Measurements from ENCODE around the gene TMEM92. TPM values are rescaled to one million over a fixed set of nuclear protein-coding genes. Genes with fewer than 3 reads are reported as not detected.

TMEM92 gene
- total RNA-seq, 4 donors from 2014 or later, result not detected

DNA sequence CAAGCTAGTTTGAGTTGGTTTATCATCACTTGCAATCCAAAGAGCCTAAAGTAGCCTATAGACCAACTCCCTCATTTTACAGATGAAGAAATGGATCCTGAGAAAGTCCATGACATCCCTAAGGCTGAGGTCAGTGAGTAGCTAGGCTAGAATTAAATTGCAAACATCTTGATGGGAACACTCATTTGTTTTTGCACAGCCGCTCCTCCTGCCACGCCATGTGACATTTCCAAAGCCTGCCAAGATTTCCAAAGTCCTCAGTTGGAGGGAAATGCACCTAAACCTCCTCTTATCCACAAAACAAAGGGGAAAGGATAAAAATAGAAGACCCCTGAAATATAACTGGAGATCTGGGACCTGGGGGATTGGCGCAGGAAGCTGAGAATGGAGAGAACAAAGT lies 15.0 kb downstream of the TMEM92 start:
- TF ChIP-seq, protein P1, sequence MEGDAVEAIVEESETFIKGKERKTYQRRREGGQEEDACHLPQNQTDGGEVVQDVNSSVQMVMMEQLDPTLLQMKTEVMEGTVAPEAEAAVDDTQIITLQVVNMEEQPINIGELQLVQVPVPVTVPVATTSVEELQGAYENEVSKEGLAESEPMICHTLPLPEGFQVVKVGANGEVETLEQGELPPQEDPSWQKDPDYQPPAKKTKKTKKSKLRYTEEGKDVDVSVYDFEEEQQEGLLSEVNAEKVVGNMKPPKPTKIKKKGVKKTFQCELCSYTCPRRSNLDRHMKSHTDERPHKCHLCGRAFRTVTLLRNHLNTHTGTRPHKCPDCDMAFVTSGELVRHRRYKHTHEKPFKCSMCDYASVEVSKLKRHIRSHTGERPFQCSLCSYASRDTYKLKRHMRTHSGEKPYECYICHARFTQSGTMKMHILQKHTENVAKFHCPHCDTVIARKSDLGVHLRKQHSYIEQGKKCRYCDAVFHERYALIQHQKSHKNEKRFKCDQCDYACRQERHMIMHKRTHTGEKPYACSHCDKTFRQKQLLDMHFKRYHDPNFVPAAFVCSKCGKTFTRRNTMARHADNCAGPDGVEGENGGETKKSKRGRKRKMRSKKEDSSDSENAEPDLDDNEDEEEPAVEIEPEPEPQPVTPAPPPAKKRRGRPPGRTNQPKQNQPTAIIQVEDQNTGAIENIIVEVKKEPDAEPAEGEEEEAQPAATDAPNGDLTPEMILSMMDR (IDR thresholded peaks at IDR 0.05; ENCODE audit: low read depth), result no peak

DNA sequence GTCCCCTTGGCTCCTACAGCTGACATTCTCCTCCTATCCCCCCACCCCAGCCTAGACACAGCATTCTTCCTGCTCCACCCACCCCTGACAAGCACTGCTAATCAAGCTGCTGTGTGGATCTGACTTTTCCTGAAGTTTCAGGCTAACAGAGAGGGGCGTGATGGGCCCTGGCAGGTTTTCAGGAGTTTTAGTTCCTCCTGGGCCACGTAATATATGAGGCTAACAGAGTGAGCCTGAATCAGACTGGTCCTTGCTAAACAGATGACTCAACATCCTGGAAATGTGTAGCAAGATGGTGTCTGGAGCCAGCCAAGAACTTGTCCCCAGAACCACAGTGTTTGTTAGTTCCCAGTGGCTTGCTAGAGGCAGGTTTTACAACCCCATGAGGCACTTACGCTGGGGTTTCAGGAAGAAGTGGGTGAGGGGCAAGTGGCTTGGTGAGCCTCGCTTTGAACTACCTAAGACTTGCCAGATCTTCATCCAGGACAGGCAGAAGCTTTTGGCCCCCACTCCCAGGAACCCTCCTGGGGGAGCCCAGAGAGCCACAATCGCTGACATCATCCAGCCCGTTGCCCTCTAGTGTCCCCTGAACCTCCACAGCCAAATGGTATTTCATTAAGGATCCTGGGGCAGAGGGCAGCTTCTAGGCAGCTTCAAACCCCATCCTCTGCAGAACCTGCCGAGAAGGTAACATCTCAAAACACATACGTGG lies 15.9 kb downstream of the TMEM92 start:
- TF ChIP-seq, protein P1 (IDR thresholded peaks at IDR 0.05; ENCODE audit: low read depth), result no peak

DNA sequence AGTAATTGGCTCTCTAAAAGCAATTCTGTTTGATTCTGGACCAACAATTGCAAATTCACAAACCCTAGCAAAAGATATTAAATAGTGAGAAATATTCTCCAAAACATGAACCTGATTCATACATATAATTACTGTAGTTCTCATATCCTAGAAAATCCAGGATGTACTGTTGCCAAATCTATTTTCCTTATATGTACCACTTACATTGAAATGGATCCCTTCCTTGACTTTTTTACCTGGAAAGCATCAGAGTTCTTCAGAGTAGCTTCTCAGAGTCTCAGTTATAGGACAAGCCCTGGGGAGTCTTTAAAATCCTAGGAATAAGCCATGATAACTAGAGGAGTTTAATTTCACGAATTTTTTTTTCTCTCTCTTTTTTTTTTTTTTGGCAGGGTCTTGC lies 16.7 kb downstream of the TMEM92 start:
- TF ChIP-seq, protein P1 (IDR thresholded peaks at IDR 0.05; ENCODE audit: low read depth), result no peak

DNA sequence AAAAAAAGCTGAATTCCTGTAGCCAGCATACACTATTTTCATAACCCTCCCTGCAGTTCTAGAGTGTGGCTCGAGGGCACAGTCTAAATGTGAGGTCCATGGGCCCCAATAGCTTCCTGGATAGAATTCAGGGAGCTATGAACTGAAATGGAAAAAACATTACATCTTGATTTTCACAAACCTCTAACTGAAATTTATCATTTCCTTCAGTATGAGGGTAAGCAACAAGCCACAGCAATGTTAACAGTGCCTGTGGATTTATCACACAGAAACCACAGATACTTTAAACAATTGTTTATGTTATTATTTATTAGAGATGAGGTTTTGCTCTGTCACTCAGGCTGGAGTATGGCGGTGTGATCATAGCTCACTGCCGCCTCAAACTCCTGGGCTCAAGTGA lies 18.2 kb downstream of the TMEM92 start:
- TF ChIP-seq, protein P1 (IDR thresholded peaks at IDR 0.05; ENCODE audit: low read depth), result no peak

DNA sequence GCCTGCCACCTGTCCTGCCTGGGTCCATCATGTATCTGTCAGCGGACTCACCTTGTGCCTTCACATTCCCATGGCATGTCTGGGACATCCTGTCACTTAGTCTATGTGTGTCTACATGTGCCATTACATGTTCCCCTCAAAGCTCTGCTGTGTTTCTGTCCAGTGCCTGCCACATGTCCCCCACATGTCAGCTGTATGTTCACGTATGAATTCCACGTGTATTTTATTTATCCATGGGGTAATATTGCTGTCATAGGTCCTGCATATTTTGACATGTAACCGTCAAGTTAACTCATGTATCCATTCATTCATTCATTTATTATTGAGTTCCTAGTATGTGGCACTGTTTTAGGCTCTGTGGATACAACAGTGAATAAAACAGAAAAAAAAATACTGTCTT lies 20.8 kb downstream of the TMEM92 start:
- TF ChIP-seq, protein P1 (IDR thresholded peaks at IDR 0.05; ENCODE audit: low read depth), result no peak

DNA sequence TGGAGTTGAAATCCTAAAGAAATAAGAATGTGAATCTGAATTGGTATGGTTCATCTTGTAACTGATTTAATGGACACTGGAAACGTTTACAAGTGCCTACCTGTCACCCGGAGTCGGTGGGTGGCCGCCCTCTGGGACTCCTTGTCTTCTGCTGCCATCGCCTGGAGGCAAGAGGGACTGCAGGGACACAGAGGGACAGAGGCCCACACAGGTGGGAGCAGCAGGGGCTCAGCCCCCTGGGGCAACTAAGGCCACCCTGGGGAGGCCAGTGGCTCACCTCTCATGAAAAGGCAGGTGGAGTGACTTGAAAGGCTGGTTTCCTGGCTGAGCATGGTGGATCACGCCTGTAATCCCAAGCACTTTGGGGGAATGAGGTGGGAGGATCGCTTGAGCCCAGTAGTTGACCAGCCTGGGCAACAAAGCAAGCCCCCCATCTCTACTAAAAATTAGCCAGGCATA lies 23.2 kb downstream of the TMEM92 start:
- TF ChIP-seq, protein P1 (IDR thresholded peaks at IDR 0.05; ENCODE audit: low read depth), result no peak

DNA sequence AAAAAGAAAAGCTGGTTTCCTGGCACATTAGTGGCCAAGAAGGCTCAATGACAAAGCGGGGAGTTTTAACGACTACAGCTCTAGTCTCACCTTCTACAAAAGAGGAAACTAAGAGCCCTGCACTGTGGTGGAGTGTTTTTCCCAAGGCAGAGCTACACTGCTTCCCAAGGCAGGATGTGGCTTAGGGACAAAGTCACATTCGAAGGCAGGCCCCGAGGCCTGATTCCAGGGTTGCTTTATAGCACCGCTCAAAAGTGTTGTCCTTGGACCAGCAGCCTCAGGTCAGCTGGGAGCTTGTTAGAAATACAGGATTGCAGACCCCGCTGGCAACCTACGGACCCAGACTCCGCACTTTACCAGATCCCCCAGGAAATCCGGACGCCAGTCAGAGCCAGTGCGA lies 23.8 kb downstream of the TMEM92 start:
- TF ChIP-seq, protein P1 (IDR thresholded peaks at IDR 0.05; ENCODE audit: low read depth), result no peak
